NCI-H1436 treated with DMSO at 0.1 percent for 48 hours (cell line): ENCODE results near the gene UBXN2A.

ENCODE experiments used
- DNase-seq: peaks from one replicate; lab custom pipeline; 2025; lab: John Stamatoyannopoulos, UW

UBXN2A gene

GRCh38 chr2:23939987-23940717 lies at the start of gene UBXN2A:
UBXN2A (plus strand) TSS chr2:23940463; CDS start chr2:23958315, 17,852 bp downstream.
- no peak for DNase-seq

- DNase-seq: no peak
These were observed 40.1 kb upstream of the UBXN2A start for GRCh38 chr2:23900133-23900532.

GRCh38 chr2:23900541-23901322 lies 39.5 kb upstream of the UBXN2A start:
- no peak for DNase-seq

- DNase-seq: no peak
These were observed 38.1 kb upstream of the UBXN2A start for GRCh38 chr2:23901966-23902846.

GRCh38 chr2:23903034-23903433 lies 37.2 kb upstream of the UBXN2A start:
- DNase-seq: no peak

GRCh38 chr2:23904215-23904614 lies 36.0 kb upstream of the UBXN2A start:
- no peak for DNase-seq

GRCh38 chr2:23904692-23905091 lies 35.6 kb upstream of the UBXN2A start:
- DNase-seq: no peak

GRCh38 chr2:23905155-23905554 lies 35.1 kb upstream of the UBXN2A start:
- DNase-seq: no peak

GRCh38 chr2:23912054-23912453 lies 28.2 kb upstream of the UBXN2A start:
- no peak for DNase-seq

- no peak for DNase-seq
These were observed 24.9 kb upstream of the UBXN2A start for GRCh38 chr2:23915327-23915726.

- no peak for DNase-seq
These were observed 23.4 kb upstream of the UBXN2A start for GRCh38 chr2:23916727-23917405.

GRCh38 chr2:23918837-23919489 lies 21.3 kb upstream of the UBXN2A start:
- no peak for DNase-seq

GRCh38 chr2:23924589-23925359 lies 15.5 kb upstream of the UBXN2A start:
- no peak for DNase-seq

GRCh38 chr2:23925702-23926289 lies 14.5 kb upstream of the UBXN2A start:
- DNase-seq: no peak

- no peak for DNase-seq
These were observed 13.9 kb upstream of the UBXN2A start for GRCh38 chr2:23926290-23926749.

- peak; percentile 60 for DNase-seq
These were observed 13.3 kb upstream of the UBXN2A start, which contains the start of gene ATAD2B for GRCh38 chr2:23926750-23927571. ATAD2B (minus strand) TSS chr2:23927123; CDS start chr2:23926770, 353 bp downstream.

- DNase-seq: no peak
These were observed 6.0 kb upstream of the UBXN2A start for GRCh38 chr2:23934259-23934658.

- DNase-seq: no peak
These were observed 706 bp downstream of the UBXN2A start for GRCh38 chr2:23940718-23941620.
